Putamen (tissue), 1 donor: ENCODE results near the gene TEDC2.
"Not testable (repeated sequence)": the region's sequence is repeated elsewhere in the genome, so short reads cannot be mapped to it uniquely, and the experiment has no call there.

ENCODE experiments used
- DNase-seq: peaks from one replicate; pipeline ENCODE4 v3.0.0-alpha.2; 2016; ENCODE audit warnings: low spot score

Gene TEDC2, protein sequence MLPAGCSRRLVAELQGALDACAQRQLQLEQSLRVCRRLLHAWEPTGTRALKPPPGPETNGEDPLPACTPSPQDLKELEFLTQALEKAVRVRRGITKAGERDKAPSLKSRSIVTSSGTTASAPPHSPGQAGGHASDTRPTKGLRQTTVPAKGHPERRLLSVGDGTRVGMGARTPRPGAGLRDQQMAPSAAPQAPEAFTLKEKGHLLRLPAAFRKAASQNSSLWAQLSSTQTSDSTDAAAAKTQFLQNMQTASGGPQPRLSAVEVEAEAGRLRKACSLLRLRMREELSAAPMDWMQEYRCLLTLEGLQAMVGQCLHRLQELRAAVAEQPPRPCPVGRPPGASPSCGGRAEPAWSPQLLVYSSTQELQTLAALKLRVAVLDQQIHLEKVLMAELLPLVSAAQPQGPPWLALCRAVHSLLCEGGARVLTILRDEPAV

GRCh38 chr16:2459647-2460390, at the start of gene TEDC2:
TEDC2 (plus strand) TSS chr16:2460109; CDS start chr16:2460145, 36 bp downstream.
- peak; percentile 94 for DNase-seq

DNA sequence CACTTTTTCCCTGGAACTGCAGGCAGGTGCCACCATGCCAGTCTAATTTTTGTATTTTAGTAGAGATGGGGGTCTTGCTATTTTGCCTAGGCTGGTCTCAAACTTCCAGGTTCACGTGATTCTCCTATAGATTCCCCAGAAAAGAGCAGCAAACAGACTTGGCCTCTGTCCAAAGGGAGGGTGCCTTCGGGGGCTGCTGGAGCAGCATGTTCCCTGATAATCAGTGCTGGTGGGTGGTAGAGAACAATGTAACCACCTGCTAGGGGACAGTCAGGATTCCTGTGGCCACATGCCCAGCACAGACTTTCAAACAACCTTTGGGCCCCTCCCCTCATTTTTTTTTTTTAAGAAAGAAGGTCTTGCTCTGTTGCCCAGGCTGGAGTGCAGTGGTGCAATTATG, 44.8 kb upstream of the TEDC2 start:
- DNase-seq, result no peak

DNA sequence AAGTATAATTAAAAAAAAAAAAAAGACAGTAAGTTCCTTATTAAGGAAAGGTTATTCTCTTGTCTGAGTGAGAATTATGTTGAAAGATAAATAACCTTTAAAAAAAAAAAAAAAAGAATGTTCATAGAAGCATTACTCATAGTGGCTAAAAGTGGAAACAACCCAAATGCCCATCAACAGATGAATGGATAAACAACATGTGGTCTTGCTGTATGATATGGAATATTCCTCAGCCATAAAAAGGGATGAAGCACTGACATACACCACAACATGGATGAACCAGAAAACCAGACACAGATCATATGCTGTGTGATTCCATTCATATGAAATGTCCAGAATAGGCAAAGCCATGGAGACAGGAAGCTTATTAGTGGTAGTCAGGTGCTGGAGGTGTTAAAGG, 39.9 kb upstream of the TEDC2 start:
- DNase-seq, result no peak

- DNase-seq, result no peak
These were observed 37.6 kb upstream of the TEDC2 start for GRCh38 chr16:2422123-2422867.

DNA sequence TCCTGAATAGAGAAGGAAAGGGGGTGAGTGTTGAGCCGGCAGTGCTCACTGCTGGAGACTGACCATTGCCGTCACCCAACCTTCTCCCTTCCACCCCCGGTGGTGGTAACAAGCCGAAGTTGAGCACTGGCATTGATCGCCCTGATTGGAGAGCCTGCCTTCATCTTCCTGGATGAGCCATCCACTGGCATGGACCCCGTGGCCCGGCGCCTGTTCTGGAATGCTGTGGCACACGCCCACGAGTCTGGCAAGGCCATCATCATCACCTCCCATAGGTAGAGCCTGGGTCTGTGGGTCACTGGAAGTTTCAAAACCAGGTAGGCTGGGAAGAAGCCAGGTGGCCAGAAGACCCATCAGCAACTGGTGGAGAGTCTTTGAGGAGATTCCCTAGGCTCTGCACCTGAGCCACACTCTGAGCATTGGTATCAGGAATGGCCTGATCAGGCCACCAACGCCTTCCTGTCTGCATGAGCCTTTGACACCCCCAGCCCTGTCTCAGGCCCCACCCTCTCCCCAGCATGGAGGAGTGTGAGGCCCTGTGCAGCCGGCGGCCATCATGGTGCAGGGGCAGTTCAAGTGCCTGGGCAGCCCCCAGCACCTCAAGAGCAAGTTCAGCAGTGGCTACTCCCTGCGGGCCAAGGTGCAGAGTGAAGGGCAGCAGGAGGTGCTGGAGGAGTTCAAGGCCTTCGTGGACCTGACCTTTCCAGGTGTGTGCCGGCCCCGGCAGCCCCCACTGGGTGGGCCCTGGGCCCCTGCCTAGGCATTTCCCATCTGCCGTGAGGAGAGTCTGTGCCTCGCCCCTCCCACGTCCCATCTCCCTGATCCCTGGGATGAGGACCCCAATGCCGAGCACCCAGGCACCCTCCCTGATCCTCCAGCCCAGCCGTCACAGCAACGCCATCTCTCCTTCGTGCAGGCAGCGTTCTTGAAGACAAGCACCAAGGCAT, 35.6 kb upstream of the TEDC2 start:
- no peak for DNase-seq

GRCh38 chr16:2425008-2425518, 34.8 kb upstream of the TEDC2 start:
- DNase-seq, result no peak

- no peak for DNase-seq
These were observed 34.0 kb upstream of the TEDC2 start for GRCh38 chr16:2425825-2426430.

DNA sequence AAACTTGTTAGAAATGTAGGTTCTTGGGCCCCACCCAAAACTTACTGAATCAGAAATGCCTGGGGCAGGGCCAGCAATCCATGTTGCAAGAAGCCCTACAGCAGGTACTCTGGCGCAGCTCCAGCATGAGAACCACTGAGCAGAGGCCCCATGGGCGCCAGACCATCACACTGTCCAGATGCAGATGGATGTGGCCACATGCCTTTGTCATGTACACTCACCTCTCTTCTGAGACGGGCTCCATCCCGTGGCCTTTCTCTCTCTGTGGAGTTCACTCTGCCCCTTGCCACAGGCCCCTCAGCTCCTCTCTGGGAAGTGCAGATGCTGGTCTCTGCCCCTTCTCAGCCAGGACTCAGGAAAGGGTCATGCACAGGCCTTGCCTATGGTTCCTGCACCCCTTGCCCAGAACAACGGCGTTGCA, 33.0 kb upstream of the TEDC2 start:
- no peak for DNase-seq

- no peak for DNase-seq
These were observed 32.4 kb upstream of the TEDC2 start for GRCh38 chr16:2427526-2427925.

GRCh38 chr16:2428051-2428783, 31.7 kb upstream of the TEDC2 start:
- DNase-seq, result no peak

DNA sequence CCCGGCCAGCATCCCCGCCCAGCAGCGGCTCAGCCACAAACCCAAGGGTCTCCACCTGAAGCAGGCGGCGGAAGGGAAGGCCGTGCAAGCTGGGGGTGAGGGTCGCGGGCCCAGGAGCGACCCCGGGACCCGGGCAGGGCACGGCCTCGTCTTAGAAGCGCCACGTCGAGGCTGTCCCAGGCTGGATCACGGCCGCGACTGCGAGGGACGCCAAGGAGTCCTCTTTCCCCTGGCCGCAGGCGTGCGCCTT, 31.2 kb upstream of the TEDC2 start:
- DNase-seq, result no peak

DNA sequence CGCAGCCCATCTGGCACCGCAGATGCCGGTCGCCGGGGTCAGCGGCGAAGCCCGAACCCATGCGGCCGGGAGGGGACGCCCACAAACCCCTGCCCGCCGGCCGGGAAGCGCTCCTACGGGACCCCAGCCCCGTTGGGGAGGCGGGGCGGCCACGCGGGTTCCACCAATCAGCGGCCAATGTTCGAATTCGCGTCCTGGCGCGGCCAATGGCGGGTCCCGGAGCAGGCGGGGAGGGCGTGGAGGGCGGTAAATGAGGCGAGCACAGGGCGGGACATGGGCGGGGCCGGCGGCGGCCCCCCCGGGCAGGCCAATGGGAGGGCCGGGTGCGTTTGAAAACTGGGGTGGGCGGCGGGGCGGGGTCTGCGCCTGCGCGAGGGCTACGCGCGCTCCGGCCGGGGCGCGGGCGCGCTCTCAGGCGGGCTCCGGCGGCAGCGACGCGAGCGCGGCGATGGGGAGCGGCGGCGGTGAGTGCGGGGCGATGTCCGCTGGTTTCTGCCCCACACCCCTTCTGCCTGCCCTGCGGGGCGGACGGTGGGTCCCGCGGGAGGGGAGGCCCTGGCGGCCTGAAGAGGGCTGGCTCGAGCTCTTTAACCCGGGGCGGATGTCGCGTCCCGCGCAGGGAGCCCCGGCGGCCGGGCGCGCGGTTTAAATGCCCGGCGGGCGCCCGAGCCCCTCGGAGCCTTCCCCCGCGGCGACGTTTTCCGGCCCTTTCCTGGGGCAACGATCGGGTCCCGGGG, 30.7 kb upstream of the TEDC2 start, which contains the start of gene CCNF:
Gene CCNF, plus strand, starts transcription at position 414 of the 737 bp plus-strand sequence. Its CDS starts 35 bp downstream, at position 449.
- peak; percentile 96 for DNase-seq

DNA sequence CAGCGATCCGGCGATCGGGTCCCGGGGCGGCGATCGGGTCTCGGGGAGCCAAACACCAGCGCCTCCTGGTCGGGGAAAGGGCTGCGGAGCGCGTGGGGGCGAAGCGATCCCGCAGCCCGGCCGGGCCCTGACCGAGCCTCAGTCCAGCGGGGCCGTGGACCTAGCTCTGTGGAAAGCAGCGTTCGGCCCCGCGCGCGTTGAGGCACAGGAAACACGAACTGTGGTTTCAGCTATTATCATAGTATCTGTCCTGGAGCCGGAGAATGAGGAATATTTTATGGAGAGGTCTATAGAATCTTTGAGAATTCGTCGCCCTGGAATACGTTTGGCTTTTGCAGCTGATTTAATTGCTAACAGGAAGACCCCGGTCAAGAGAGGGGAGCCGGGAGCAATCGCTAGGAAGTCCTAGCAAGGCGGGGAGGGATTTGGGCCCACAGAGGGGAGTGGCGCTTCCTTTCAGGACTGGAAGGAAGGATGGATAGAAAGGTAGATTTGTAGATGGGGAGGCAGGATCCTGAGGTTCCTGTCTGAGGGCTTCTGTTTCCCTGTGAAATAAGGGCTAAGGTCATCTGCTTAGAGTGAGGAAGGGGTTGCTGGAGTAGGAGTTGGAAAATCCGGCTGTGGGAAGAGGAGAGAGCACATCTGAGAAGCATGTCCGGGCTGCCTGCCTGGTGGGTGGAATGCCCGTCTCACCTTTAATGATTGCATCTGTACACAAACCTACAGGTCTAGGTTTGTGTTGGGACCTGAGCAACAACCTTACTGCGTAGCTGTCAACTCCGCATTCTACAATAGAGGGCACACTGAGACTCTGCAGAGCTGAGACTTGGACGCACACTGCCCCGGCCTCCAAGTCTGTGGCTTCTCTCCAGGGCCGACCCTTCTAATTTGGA, 29.9 kb upstream of the TEDC2 start:
- no peak for DNase-seq

DNA sequence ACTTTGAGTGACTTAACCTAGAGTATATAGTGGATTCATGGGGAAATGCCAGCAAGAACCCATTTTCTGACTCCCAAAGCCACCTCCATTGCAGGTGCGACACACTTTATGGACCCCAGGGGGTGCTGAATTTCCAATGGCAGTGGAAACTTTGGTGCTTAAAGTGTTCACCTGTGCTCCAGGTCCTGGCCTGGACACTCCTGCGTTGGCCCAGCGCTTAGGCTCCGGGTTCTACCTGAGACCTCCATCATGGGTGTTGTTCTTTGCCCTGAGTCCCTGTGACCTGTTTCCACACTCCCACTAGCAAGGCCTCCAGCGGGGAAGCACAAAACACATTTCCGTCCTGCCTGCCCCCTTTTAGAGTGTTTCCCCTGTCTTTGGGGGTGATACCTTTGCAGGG, 27.6 kb upstream of the TEDC2 start:
- DNase-seq, result no peak

- DNase-seq, result no peak
These were observed 27.0 kb upstream of the TEDC2 start for GRCh38 chr16:2432801-2433505.

GRCh38 chr16:2435236-2435635, 24.7 kb upstream of the TEDC2 start:
- not testable (repeated sequence) for DNase-seq

GRCh38 chr16:2436110-2436509, 23.8 kb upstream of the TEDC2 start:
- no peak for DNase-seq
